ENCODE measurements around the gene NOTCH4. TPM values are rescaled to one million over a fixed set of nuclear protein-coding genes. Genes with fewer than 3 reads are reported as not detected.
"Not testable (repeated sequence)": the region's sequence is repeated elsewhere in the genome, so short reads cannot be mapped to it uniquely, and the experiment has no call there.

The NOTCH4 gene
- total RNA-seq, 2 experiments from 2014 or later: 0.61 to 0.88 TPM

DNA sequence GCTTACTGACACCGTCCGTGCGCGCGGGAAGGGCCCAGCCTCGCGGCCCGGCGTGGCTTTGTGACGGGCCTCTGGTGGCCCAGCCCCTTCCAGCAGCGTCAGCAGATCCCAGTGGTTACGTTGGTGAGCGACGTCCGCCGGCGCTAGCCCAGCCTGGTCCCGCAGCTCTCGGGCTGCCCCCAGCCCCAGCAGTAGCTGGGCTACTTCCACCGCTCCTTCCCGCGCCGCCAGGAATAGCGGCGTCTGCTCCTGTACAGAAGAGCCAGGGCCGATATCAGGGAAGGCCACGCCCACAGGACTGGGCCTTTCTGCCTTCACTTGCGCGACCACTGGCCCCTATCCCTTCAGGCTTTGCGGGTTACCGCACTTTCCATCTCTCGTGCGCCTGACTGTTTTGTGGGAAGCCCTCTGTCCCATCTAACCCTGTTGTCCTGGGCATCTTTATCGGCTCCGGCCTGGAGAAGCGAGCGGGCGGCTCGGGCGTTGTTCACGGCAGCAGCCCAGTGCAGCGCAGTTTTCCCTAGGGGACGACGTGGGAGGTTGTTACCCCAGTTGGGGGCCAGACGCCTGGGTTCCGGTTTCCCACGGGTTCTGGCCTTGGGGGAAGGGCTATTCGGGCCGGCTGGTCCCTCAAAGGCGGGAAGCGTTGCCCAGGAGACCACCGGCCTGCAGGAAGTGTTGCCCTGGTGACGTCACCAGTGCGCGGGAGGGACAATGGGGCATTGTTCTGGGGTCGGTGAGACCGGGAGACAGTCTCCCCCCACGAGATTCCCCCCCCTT lies 27.8 kb downstream of the NOTCH4 start:
- Mint-ChIP-seq H3K27me3 (no peaks in the 10 kb centered on the region), H3K9me3 (ENCODE audit: low read depth) (no peaks in the 10 kb centered on the region), H3K4me3 (peak overlapping the region; percentile 95), H3K36me3 (peaks cover 6% of the 10 kb centered on the region), H3K27ac (peak overlapping the region; percentile 99), H3K4me1 (peaks cover 26% of the 10 kb centered on the region)
- ATAC-seq (peak; percentile 2), DNase-seq (peak; percentile 88)
- CTCF ChIA-PET: interaction anchor here (0.8 to 2.3 kb wide), 18 partner anchors 11 to 662 kb away, joined by 3 to 16 read pairs (median 4); partner anchors contain the start of genes ATF6B, FKBPL, PRRT1 and RNF5

DNA sequence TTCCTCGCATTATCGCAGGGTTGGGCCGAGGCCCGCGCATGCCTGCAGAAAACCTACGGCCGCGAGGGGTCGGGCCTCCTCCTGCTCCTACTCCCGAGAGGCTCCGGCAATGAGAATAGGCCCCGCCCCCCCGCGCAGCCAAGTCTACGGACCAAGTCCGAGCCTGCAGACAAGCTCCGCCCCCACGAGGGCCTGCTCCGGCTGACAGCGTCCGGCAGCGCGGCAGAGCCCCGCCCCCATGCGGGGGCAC lies 28.3 kb downstream of the NOTCH4 start:
- no peaks in the 10 kb centered on the region for H3K9me3 Mint-ChIP-seq (ENCODE audit: low read depth)
- H3K27me3 Mint-ChIP-seq: no peaks in the 10 kb centered on the region
- peak; percentile 100 for DNase-seq
- H3K27ac Mint-ChIP-seq: peak overlapping the region; percentile 99
- H3K4me3 Mint-ChIP-seq: peak overlapping the region; percentile 95
- peaks cover 10% of the 10 kb centered on the region for H3K36me3 Mint-ChIP-seq
- ATAC-seq: peak; percentile 87
- peaks cover 26% of the 10 kb centered on the region for H3K4me1 Mint-ChIP-seq
- CTCF ChIA-PET: interaction anchor here (0.8 to 2.3 kb wide), 19 partner anchors 11 to 662 kb away, joined by 3 to 16 read pairs (median 4); partner anchors contain the start of genes ATF6B, EGFL8, FKBPL and PRRT1

DNA sequence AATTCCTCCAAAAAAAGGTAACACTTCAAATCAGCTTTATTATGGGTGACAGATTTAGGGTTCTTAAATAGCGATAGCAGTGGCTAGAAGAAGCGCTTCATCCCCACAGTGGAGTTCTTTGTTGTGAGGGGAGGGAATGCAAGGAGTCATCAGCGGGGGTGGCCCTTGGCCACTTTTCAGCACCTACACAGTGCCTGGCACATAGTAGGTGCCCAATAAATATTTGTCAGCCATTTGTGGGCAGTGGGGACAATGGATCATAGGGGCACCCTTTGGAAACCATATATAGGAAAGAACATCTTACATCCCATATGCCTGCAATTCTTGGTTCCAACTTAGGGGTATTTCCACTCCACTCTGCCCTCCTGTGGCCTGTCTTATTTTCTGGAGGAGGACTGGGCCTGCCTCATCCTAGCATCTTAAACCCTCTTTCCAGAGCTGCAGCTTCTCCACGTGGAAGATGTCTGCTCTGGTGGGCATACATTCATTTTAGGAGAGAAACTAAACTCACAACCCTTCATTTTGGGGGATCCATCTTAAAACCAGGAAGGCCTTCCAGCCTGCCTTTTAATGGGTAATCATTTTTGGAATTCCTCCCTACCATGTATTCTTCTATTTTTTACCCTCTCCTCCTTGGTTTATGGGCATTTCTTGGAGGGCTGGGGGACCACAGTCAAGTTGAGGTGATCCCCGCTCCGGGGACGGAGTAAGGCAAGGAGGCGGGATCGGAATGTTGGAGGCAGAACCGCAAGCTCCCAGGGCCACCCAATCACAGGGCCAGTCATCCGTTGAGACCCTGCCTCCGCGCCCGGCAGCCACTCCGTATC lies 28.8 kb downstream of the NOTCH4 start:
- H3K27ac Mint-ChIP-seq: peak overlapping the region; percentile 99
- peaks cover 26% of the 10 kb centered on the region for H3K4me1 Mint-ChIP-seq
- no peaks in the 10 kb centered on the region for H3K27me3 Mint-ChIP-seq
- no peaks in the 10 kb centered on the region for H3K9me3 Mint-ChIP-seq (ENCODE audit: low read depth)
- CTCF ChIA-PET: interaction anchor here (0.7 to 2.3 kb wide), 20 partner anchors 10 to 663 kb away, joined by 3 to 16 read pairs (median 4); partner anchors contain the start of genes ATF6B, EGFL8, FKBPL and PRRT1
- peak overlapping the region; percentile 95 for H3K4me3 Mint-ChIP-seq
- ATAC-seq: no peak
- DNase-seq: peak; percentile 70
- H3K36me3 Mint-ChIP-seq: peaks cover 14% of the 10 kb centered on the region

DNA sequence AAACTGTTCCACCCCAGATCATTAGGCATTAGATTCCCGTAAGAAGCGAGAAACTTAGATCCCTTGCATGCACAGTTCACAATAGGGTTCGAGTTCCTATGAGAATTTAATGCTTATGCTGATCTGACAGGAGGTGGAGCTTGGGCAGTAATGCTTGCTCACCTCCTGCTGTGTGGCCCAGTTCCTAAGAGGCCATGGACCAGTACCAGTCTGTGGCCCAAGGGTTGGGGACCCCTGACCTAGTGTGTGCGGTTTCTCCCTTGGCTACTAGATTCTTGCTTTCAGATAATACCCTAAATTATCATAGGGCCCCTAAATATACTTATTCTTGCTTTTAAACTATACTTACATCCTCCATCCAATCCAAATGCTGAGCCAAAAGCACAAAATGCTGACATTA lies 29.5 kb downstream of the NOTCH4 start:
- ATAC-seq (no peak), DNase-seq (no peak)
- H3K4me1 Mint-ChIP-seq: peaks cover 26% of the 10 kb centered on the region
- CTCF ChIA-PET: interaction anchor here (0.7 to 2.7 kb wide), 3 partner anchors 12 to 76 kb away, joined by 4 to 16 read pairs (median 8); no protein-coding TSS in a partner anchor
- H3K27ac Mint-ChIP-seq: peak overlapping the region; percentile 99
- peak overlapping the region; percentile 95 for H3K4me3 Mint-ChIP-seq
- H3K9me3 Mint-ChIP-seq (ENCODE audit: low read depth): no peaks in the 10 kb centered on the region
- H3K27me3 Mint-ChIP-seq: no peaks in the 10 kb centered on the region
- H3K36me3 Mint-ChIP-seq: peaks cover 14% of the 10 kb centered on the region

GRCh38 chr6:32193096-32193495 lies 30.8 kb downstream of the NOTCH4 start:
- peaks cover 36% of the 10 kb centered on the region for H3K4me1 Mint-ChIP-seq
- peak overlapping the region; percentile 98 for H3K4me3 Mint-ChIP-seq
- peak overlapping the region; percentile 95 for H3K27ac Mint-ChIP-seq
- peaks cover 23% of the 10 kb centered on the region for H3K36me3 Mint-ChIP-seq
- H3K9me3 Mint-ChIP-seq (ENCODE audit: low read depth); H3K27me3 Mint-ChIP-seq; DNase-seq; ATAC-seq: not testable (repeated sequence)
- CTCF ChIA-PET: interaction anchor here (1.2 to 4.2 kb wide), 6 partner anchors 11 to 779 kb away, joined by 3 to 31 read pairs (median 5); partner anchors contain the start of genes AGPAT1, ATF6B and RNF5

GRCh38 chr6:32192608-32193039 lies 31.2 kb downstream of the NOTCH4 start, which contains the start of gene GPSM3:
Gene GPSM3 (minus strand): TSS chr6:32192643. CDS start chr6:32192513, 130 bp downstream.
- CTCF ChIA-PET: interaction anchor here (1.2 to 4.2 kb wide), 6 partner anchors 10 to 779 kb away, joined by 3 to 31 read pairs (median 5); partner anchors contain the start of genes AGPAT1, ATF6B and RNF5
- Mint-ChIP-seq H3K27ac (peak within 1 kb of the TSS; percentile 95), H3K27me3 (no peaks in the 10 kb centered on the region), H3K36me3 (peaks cover 26% of the 10 kb centered on the region), H3K4me3 (peak within 1 kb of the TSS; percentile 98), H3K9me3 (ENCODE audit: low read depth) (no peaks in the 10 kb centered on the region), H3K4me1 (peaks cover 40% of the 10 kb centered on the region)
- DNase-seq (peak; percentile 78), ATAC-seq (no peak)

DNA sequence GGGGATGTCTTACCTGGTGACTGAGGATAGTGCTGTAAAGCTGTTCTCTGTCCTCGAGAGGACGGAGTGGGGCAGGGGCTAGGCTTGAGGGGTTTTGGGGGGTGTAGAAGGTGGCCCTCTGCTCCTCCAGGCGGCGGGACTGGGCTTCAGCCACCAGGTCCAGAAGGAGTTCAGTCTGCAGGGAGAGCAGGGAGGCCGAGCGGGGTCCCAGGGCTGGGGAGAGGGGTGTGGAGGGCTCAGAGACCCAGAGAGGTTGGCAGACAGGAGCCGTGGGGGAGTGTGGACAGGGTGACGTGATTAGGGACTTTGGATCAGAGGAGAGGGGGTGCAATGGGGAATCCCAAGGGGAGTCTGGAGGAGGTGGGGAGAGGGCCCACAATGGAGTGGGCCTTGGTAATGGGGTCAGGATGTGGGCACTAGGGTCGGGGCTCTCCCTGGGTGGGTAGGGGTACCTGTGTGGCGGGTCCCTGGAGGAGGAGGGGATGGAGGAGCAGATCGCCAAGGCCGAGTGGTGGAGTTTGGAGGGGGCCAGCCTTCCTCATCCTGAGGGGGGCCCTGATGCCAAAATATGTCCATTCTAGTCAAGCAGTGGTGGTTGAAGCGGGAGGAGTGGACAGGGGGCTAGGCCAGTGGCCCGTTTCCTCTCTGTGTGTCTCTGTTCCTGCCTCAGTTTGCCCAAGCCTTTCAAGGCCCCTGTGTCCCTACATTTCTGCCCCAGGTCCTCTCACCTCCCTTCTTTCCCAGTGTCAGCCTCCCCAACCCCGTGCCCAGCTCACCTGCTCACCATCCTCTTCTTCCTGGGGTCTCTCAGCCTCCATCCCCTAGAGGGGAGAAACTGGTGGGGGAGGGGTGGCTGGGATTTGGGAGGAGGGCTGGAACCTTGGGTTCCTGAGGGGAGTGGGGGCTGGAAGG lies 31.9 kb downstream of the NOTCH4 start:
- no peaks in the 10 kb centered on the region for H3K27me3 Mint-ChIP-seq
- no peak for DNase-seq
- H3K4me1 Mint-ChIP-seq: peaks cover 45% of the 10 kb centered on the region
- peak overlapping the region; percentile 95 for H3K27ac Mint-ChIP-seq
- H3K4me3 Mint-ChIP-seq: peak overlapping the region; percentile 98
- CTCF ChIA-PET: interaction anchor here (1.2 to 4.2 kb wide), 6 partner anchors 9 to 780 kb away, joined by 3 to 31 read pairs (median 5); partner anchors contain the start of genes AGPAT1, ATF6B and RNF5
- H3K9me3 Mint-ChIP-seq (ENCODE audit: low read depth): no peaks in the 10 kb centered on the region
- no peak for ATAC-seq
- H3K36me3 Mint-ChIP-seq: peaks cover 33% of the 10 kb centered on the region

DNA sequence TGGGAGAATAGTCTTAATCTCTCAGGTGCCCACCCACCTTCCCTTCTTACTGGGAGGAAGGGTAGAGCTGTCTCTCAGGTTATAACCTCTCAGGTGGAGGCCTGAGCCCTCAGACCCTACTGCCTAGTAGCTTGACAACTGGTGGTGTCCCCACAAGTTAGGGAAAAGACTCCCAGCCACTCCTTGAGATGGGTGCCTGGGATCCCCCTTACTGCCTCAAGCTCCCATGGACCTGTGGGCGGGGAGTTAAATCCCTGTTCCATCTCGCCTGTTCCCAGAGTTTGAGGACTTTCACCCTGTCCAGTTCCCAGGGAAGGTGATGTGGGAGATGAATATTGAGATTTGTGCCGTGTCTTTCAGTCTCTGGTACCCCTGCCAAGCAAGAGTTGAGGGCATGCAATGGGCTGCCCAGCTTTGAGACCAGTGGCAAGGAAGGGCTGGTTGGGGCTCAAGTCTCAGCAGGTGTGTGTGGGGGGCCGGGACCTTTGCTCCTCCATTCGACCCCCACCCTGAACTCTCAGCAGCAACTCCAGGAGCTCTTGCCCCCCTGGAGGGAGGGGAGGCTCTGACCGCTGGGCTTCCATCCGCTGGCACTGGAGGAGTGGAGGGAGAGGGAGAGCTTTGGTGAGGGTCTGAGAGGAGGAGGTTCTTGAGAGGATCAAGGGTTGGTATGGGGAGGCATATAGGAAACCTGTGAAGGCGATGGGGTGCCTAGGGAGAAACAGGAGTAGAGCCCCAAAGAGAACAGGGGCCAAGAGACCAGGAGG lies 32.8 kb downstream of the NOTCH4 start:
- no peaks in the 10 kb centered on the region for H3K9me3 Mint-ChIP-seq (ENCODE audit: low read depth)
- ATAC-seq (no peak), DNase-seq (no peak)
- peaks cover 40% of the 10 kb centered on the region for H3K36me3 Mint-ChIP-seq
- peak overlapping the region; percentile 95 for H3K27ac Mint-ChIP-seq
- peak overlapping the region; percentile 98 for H3K4me3 Mint-ChIP-seq
- CTCF ChIA-PET: interaction anchor here (4.2 kb wide), 1 partner anchor 13 kb away, joined by 31 read pairs; the partner anchor contains the start of genes AGPAT1 and RNF5
- H3K4me1 Mint-ChIP-seq: peaks cover 50% of the 10 kb centered on the region
- H3K27me3 Mint-ChIP-seq: no peaks in the 10 kb centered on the region

GRCh38 chr6:32190054-32190851 lies 33.6 kb downstream of the NOTCH4 start, which contains the start of gene PBX2:
Gene PBX2 (minus strand): TSS chr6:32190202. CDS start chr6:32189915, 287 bp downstream.
- Mint-ChIP-seq H3K4me1 (peaks cover 55% of the 10 kb centered on the region), H3K27ac (peak within 1 kb of the TSS; percentile 95), H3K27me3 (no peaks in the 10 kb centered on the region), H3K36me3 (peaks cover 45% of the 10 kb centered on the region), H3K4me3 (peak within 1 kb of the TSS; percentile 98), H3K9me3 (ENCODE audit: low read depth) (no peaks in the 10 kb centered on the region)
- peak; percentile 92 for DNase-seq
- peak; percentile 67 for ATAC-seq
- CTCF ChIA-PET: interaction anchor here (4.2 kb wide), 1 partner anchor 12 kb away, joined by 31 read pairs; the partner anchor contains the start of genes AGPAT1 and RNF5

DNA sequence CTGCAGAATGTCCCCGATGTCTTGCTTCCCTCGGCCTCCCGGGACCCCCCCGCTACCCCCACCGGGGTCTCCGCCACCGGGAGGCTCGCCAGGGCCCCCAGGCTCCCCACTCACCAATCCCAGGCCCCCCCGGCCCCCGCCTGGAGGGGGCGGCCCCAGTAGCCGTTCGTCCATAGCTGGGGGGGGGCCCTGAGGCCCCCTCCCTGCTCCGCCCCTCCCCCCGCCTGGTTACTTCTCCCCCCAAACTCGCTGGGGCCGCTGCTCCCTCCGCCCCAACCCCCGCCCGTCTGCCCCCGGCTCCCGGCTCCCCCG lies 34.2 kb downstream of the NOTCH4 start:
- Mint-ChIP-seq H3K36me3 (peaks cover 45% of the 10 kb centered on the region), H3K27ac (peak overlapping the region; percentile 75), H3K4me3 (peak overlapping the region; percentile 72), H3K27me3 (no peaks in the 10 kb centered on the region), H3K9me3 (ENCODE audit: low read depth) (no peaks in the 10 kb centered on the region), H3K4me1 (peaks cover 51% of the 10 kb centered on the region)
- CTCF ChIA-PET: no interaction called here
- ATAC-seq: no peak
- DNase-seq: no peak

- peaks cover 48% of the 10 kb centered on the region for H3K4me1 Mint-ChIP-seq
- H3K27ac Mint-ChIP-seq: peak overlapping the region; percentile 75
- H3K4me3 Mint-ChIP-seq: peak overlapping the region; percentile 72
- no peaks in the 10 kb centered on the region for H3K27me3 Mint-ChIP-seq
- ATAC-seq: no peak
- no peaks in the 10 kb centered on the region for H3K9me3 Mint-ChIP-seq (ENCODE audit: low read depth)
- DNase-seq: no peak
- CTCF ChIA-PET: interaction anchor here (0.6 to 1.1 kb wide), 3 partner anchors 10 to 382 kb away, joined by 3 read pairs; no protein-coding TSS in a partner anchor
- H3K36me3 Mint-ChIP-seq: peaks cover 45% of the 10 kb centered on the region
Measured at GRCh38 chr6:32189069-32189741, 34.7 kb downstream of the NOTCH4 start.

Data from activated CD8-positive, alpha-beta memory T cell treated with anti-CD3 and anti-CD28 coated beads, Interleukin-2, amount 10 ng/mL, durations not matched to agents 7 days and 5 days (primary cell).